Loucy (cell line): ENCODE results near the gene SLCO2B1.

ENCODE experiments used
- EZH2phosphoT487 ChIP-seq: fragments of 200-600 bp; IDR thresholded peaks from 2 replicates; pipeline ENCODE4 v1.6.1; 2018; ENCODE audit warnings: antibody characterized with exemption, mild to moderate bottlenecking, moderate library complexity, borderline replicate concordance
- TF ChIP-seq, protein P1 (sequence below): fragments of 200-600 bp; sonication (generic); conservative IDR thresholded peaks from 2 replicates; pipeline ENCODE4 v1.5.1; 2014; ENCODE audit warnings: mild to moderate bottlenecking, antibody characterized with exemption, low read length

GRCh38 chr11:75155570-75156422, 4.9 kb downstream of the SLCO2B1 start:
- TF ChIP-seq, protein P1, sequence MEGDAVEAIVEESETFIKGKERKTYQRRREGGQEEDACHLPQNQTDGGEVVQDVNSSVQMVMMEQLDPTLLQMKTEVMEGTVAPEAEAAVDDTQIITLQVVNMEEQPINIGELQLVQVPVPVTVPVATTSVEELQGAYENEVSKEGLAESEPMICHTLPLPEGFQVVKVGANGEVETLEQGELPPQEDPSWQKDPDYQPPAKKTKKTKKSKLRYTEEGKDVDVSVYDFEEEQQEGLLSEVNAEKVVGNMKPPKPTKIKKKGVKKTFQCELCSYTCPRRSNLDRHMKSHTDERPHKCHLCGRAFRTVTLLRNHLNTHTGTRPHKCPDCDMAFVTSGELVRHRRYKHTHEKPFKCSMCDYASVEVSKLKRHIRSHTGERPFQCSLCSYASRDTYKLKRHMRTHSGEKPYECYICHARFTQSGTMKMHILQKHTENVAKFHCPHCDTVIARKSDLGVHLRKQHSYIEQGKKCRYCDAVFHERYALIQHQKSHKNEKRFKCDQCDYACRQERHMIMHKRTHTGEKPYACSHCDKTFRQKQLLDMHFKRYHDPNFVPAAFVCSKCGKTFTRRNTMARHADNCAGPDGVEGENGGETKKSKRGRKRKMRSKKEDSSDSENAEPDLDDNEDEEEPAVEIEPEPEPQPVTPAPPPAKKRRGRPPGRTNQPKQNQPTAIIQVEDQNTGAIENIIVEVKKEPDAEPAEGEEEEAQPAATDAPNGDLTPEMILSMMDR = no peak
- no peak for TF ChIP-seq EZH2phosphoT487
